Mesothelial cell of epicardium (in vitro differentiated cells): Measurements from ENCODE around the gene STK32B. TPM values are rescaled to one million over a fixed set of nuclear protein-coding genes. Genes with fewer than 3 reads are reported as not detected.

Experiments
- DNase-seq, 2 experiments: peaks; one replicate each; pipeline ENCODE4 v3.0.0; 2021; ENCODE audit warnings: low spot score in 2 of 2; ENCODE audit not compliant: unreplicated experiment in 2 of 2
- H3K27ac Mint-ChIP-seq: 2 replicates; pipeline ENCODE4 v1.8.0; 2021; ENCODE audit warnings: mixed read lengths
- H3K27me3 Mint-ChIP-seq: 2 replicates; pipeline ENCODE4 v1.8.0; 2021; ENCODE audit warnings: low read depth, mixed read lengths
- H3K36me3 Mint-ChIP-seq: 2 replicates; pipeline ENCODE4 v1.8.0; 2021; ENCODE audit warnings: mixed read lengths
- H3K4me1 Mint-ChIP-seq: 2 replicates; pipeline ENCODE4 v1.8.0; 2021; ENCODE audit warnings: mixed read lengths
- H3K4me3 Mint-ChIP-seq: 2 replicates; pipeline ENCODE4 v1.8.0; 2021; ENCODE audit warnings: mild to moderate bottlenecking, moderate library complexity, mixed read lengths
- H3K9me3 Mint-ChIP-seq: 2 replicates; pipeline ENCODE4 v1.8.0; 2021; ENCODE audit warnings: mixed read lengths
- CTCF ChIP-seq: fragments of 200-600 bp; sonication (generic); IDR thresholded peaks from one replicate; pipeline ENCODE4 v1.5.0; 2021; ENCODE audit warnings: antibody characterized with exemption; ENCODE audit not compliant: unreplicated experiment
- total RNA-seq: library from RNA; stranded (reverse); gene quantifications from 3 replicates; pipeline ENCODE4 v1.2.1, GENCODE V29; 2021

The STK32B gene
- total RNA-seq, 1 donor from 2014 or later = 0.96 TPM

DNA sequence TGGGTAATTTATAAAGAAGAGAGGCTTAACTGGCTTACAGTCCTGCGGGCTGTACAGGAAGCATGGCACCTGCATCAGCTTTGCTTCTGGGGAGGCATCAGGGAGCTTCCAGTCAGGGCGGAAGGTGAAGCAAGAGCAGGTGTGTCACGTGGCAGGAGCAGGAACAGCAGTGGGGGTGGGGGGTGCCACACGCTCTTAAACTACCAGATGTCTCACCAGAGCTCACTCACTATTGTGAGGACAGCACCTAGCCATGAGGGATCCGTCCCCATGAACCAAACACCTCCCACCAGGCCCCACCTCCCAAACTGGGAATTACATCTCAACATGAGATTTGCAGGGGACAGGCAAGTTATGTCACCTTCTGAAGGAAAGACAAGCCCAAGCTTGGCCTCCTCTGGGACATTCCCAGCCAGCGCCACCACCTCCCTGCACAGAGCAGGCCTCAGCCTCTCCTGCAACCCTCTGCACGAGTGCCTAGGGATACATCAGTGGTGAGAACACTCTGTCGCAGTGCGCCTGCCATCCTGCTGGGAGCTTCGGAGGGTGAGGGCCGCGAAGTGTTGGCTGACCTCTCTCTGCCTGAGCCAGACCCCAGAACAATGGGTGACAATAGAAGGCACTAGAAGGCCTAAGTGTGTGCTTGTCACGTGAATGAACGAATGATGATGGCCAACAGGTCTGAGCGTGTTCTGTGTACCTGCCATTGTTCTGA is 412.8 kb downstream of the STK32B start:
- no peaks in the 10 kb centered on the region for H3K36me3 Mint-ChIP-seq
- DNase-seq = no peak
- no peaks in the 10 kb centered on the region for H3K4me1 Mint-ChIP-seq
- TF ChIP-seq CTCF = no peak
- H3K9me3 Mint-ChIP-seq = no peaks in the 10 kb centered on the region
- H3K4me3 Mint-ChIP-seq = no peak overlapping the region
- no peaks in the 10 kb centered on the region for H3K27me3 Mint-ChIP-seq
- no peak overlapping the region for H3K27ac Mint-ChIP-seq

- Mint-ChIP-seq H3K4me3 (no peak overlapping the region), H3K27me3 (no peaks in the 10 kb centered on the region), H3K36me3 (no peaks in the 10 kb centered on the region), H3K27ac (no peak overlapping the region), H3K4me1 (no peaks in the 10 kb centered on the region), H3K9me3 (no peaks in the 10 kb centered on the region)
- no peak for TF ChIP-seq CTCF
- no peak for DNase-seq
Measured at GRCh38 chr4:5465529-5465928, 414.2 kb downstream of the STK32B start.

DNA sequence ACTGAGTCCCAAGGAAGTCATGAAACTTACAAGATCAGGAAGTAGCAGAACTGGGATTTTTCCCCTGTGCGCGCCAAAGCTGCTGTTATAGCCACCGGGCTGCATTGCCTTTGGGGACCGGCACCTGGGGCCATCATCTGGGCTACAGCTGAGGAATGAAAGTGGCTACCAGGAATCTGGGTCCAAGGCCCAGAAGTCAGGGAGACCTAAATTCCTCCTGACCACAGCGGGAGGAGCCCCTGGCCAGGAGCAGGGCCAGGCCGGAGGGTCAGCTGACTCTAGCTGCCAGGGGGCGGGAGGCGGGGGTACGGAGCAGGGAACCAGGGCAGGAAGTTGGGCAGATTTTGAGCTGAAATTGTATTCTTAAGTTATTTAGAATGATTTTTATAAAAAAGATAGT is 414.7 kb downstream of the STK32B start:
- no peak for TF ChIP-seq CTCF
- Mint-ChIP-seq H3K36me3 (no peaks in the 10 kb centered on the region), H3K4me1 (no peaks in the 10 kb centered on the region), H3K27ac (no peak overlapping the region), H3K27me3 (no peaks in the 10 kb centered on the region), H3K9me3 (no peaks in the 10 kb centered on the region), H3K4me3 (no peak overlapping the region)
- DNase-seq = no peak

DNA sequence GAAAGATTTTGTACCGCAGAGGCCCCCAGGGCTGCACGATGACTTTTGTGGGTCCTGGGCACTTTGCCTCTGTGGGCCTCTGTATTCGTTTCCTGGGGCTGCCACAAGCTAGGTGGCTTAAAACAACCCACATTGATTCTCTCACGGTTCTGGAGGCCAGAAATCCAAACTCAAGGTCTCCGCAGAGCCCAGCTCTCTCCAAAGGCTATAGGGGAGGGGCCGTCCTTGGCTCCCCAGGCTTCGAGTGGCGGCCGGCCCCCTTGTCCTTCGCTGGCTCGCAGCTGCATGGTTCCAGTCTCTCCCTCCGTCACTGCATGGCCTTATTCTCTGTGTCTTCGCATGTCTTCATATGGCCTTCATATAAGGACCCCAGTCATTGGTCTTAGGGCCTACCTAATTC is 415.8 kb downstream of the STK32B start:
- DNase-seq = no peak
- Mint-ChIP-seq H3K27me3 (no peaks in the 10 kb centered on the region), H3K27ac (no peak overlapping the region), H3K4me1 (no peaks in the 10 kb centered on the region), H3K9me3 (no peaks in the 10 kb centered on the region), H3K4me3 (no peak overlapping the region), H3K36me3 (no peaks in the 10 kb centered on the region)
- no peak for TF ChIP-seq CTCF

DNA sequence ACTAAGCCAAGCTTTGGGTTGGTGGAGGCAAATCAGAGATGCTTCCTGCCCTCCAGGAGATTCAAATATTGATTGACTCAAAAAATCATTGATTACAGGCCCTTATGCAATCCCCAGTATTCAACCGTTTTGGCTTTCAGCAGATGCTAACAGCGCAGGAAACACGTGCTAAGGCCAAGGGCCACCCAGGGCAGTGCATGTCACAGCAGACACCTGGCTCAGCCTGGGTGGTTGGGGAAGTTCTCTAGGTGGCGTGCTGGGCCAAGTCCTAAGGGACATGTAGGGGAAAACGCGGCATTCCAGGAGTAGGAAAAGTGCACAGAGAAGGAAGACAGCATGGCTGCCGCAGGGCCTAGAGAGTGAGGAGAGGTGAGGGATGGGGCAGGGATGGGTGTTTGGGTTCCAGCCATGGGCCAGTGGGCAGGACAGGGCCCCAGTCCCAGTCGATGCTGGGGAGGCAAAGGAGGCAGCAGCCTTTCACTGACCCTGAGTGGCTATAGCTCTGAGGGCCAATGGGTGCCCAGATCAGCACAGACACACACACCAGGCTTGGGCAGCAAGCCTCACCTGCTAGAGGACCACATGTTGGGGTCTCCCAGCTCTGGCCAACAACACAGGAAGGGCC is 418.0 kb downstream of the STK32B start:
- H3K4me3 Mint-ChIP-seq = no peak overlapping the region
- no peak for TF ChIP-seq CTCF
- no peaks in the 10 kb centered on the region for H3K4me1 Mint-ChIP-seq
- no peak overlapping the region for H3K27ac Mint-ChIP-seq
- no peak for DNase-seq
- H3K9me3 Mint-ChIP-seq = no peaks in the 10 kb centered on the region
- no peaks in the 10 kb centered on the region for H3K27me3 Mint-ChIP-seq
- H3K36me3 Mint-ChIP-seq = no peaks in the 10 kb centered on the region
